ENCODE measurements around the gene TMPRSS3. TPM values are rescaled to one million over a fixed set of nuclear protein-coding genes. Genes with fewer than 3 reads are reported as not detected.

Gene TMPRSS3
- total and polyA plus RNA-seq, 2 of the 13 experiments (the other 11 are each of a cell fraction or from before 2014, with no cell fraction given): 2.8 to 16.9 TPM

GRCh38 chr21:42352441-42353095 lies 43.3 kb downstream of the TMPRSS3 start:
- ChIA-PET CTCF (ENCODE audit: low intra/inter-chr PET ratio, low total read pairs) (no interaction called here), POLR2A (no interaction called here)
- no peak overlapping the region for H3K27ac ChIP-seq (ENCODE audit: extremely low read length, insufficient read depth, low read length)
- no peak overlapping the region for H3K4me3 ChIP-seq (replicated peaks in 1 of 3; ENCODE audit: insufficient read depth in 1 of 3, low read depth in 2 of 3, low read length in 3 of 3)
- peaks cover 0 to 16% of the 10 kb centered on the region in 2 experiments; a peak in 3 of 5 replicates for H3K27me3 ChIP-seq (ENCODE audit: control insufficient read depth in 1 of 2, insufficient read depth in 2 of 2, low read length in 2 of 2)
- in situ Hi-C loops (cut with HindIII; ENCODE audit: extremely low pct_ligation_motif_present, low pct_unique_long_range_greater_than_20kb): no loop called here
- H3K79me2 ChIP-seq (ENCODE audit: insufficient read depth, low read length): no peaks in the 10 kb centered on the region
- WGBS (ENCODE audit: low lambda C conversion rate): 63% methylated on average over 13 of the region's 14 CpGs
- ATAC-seq (no peak), FAIRE-seq (no peak), DNase-seq (ENCODE audit: low spot score) (no peak)
- no peak overlapping the region for H3K9ac ChIP-seq (ENCODE audit: insufficient read depth, low read depth, low read length)
- no peaks in the 10 kb centered on the region for H3K36me3 ChIP-seq (replicated peaks in 1 of 2; ENCODE audit: control insufficient read depth in 1 of 2, insufficient read depth in 2 of 2, low read length in 2 of 2)
- no peaks in the 10 kb centered on the region; the same call in 1 of the 2 replicates for H3K9me3 ChIP-seq (ENCODE audit: low read length)
- TF ChIP-seq ZC3H13 (CRISPR knock-in tag; IDR thresholded peaks at IDR 0.05): no peak
- TF ChIP-seq NFATC3 (CRISPR knock-in tag; IDR thresholded peaks at IDR 0.05): no peak
- TF ChIP-seq ZNF841 (CRISPR knock-in tag; IDR thresholded peaks at IDR 0.05; ENCODE audit: borderline replicate concordance): no peak
- TF ChIP-seq, protein P1, sequence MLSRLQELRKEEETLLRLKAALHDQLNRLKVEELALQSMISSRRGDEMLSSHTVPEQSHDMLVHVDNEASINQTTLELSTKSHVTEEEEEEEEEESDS (CRISPR knock-in tag; IDR thresholded peaks at IDR 0.05; ENCODE audit: borderline replicate concordance): no peak
- no peak for TF ChIP-seq ZNF205 (CRISPR knock-in tag; IDR thresholded peaks at IDR 0.05)
- no peak for TF ChIP-seq FOSL1 (CRISPR knock-in tag; IDR thresholded peaks at IDR 0.05; ENCODE audit: borderline replicate concordance)
- no peak for TF ChIP-seq ZNF788 (CRISPR knock-in tag; IDR thresholded peaks at IDR 0.05; ENCODE audit: borderline replicate concordance)
- no peak for TF ChIP-seq HDAC6 (IDR thresholded peaks at IDR 0.05; ENCODE audit: low read depth, low read length)
- no peak for TF ChIP-seq MEF2D (CRISPR knock-in tag; IDR thresholded peaks at IDR 0.05)
- no peak for TF ChIP-seq KLF15 (CRISPR knock-in tag; IDR thresholded peaks at IDR 0.05; ENCODE audit: borderline replicate concordance)
- no peak for TF ChIP-seq HMG20B (CRISPR knock-in tag; conservative IDR thresholded peaks at IDR 0.05)
- no peak for TF ChIP-seq PTBP1 (IDR thresholded peaks at IDR 0.05; ENCODE audit: low read depth, low read length, poor library complexity, severe bottlenecking)
- no peak for TF ChIP-seq ZNF605 (CRISPR knock-in tag; IDR thresholded peaks at IDR 0.05)
- TF ChIP-seq ATF5 (CRISPR knock-in tag; IDR thresholded peaks at IDR 0.05; ENCODE audit: low read depth): no peak
- no peak for TF ChIP-seq ZNF629 (CRISPR knock-in tag; conservative IDR thresholded peaks at IDR 0.05)
- TF ChIP-seq, protein P2, sequence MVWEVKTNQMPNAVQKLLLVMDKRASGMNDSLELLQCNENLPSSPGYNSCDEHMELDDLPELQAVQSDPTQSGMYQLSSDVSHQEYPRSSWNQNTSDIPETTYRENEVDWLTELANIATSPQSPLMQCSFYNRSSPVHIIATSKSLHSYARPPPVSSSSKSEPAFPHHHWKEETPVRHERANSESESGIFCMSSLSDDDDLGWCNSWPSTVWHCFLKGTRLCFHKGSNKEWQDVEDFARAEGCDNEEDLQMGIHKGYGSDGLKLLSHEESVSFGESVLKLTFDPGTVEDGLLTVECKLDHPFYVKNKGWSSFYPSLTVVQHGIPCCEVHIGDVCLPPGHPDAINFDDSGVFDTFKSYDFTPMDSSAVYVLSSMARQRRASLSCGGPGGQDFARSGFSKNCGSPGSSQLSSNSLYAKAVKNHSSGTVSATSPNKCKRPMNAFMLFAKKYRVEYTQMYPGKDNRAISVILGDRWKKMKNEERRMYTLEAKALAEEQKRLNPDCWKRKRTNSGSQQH (CRISPR knock-in tag; IDR thresholded peaks at IDR 0.05; ENCODE audit: low read depth): no peak
- no peaks in the 10 kb centered on the region for H4K20me1 ChIP-seq (ENCODE audit: insufficient read depth, low read length)
- no peak overlapping the region for H2AFZ ChIP-seq (ENCODE audit: low read length)
- H3K4me2 ChIP-seq (ENCODE audit: low read depth, low read length): no peak overlapping the region
- peaks cover 25% of the 10 kb centered on the region for H3K4me1 ChIP-seq (ENCODE audit: insufficient read depth, low read length)
- intact Hi-C loops (cut with micrococcal nuclease; ENCODE audit: unreplicated experiment): no loop called here
- BruUV-seq (replicated peaks): no TSS peak

Measured in HepG2 (cell line).